Measurements from ENCODE around the gene USP24.

The USP24 gene

DNA sequence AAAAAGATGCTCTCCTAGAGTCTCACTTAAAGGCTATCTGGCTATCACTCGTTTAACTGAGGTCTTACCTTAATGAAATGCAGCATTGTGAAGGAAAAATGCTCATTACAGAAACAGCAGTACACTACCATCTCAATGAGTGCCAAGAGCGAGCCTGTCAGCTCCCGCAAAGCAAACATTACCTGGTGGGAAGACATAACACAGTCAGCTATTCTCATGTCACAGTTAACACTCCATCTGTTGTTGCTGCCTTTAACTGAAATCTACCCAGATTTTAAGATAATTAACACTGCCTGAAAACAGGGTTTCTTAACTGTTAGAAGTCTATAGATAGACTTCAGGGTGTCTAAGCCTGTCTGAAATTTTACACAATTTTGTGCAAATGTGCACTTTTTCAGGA lies 136.7 kb downstream of the USP24 start:
- H3K4me3 ChIP-seq (ENCODE audit: low read depth, low read length) = no peak overlapping the region
- TF ChIP-seq CTCF (IDR thresholded peaks at IDR 0.05; ENCODE audit: low read depth, low read length) = no peak
- in situ Hi-C loops (cut with HindIII; ENCODE audit: low sequenced_read_pairs) = no loop called here
- no peak for DNase-seq (ENCODE audit: low read depth, low spot score)

DNA sequence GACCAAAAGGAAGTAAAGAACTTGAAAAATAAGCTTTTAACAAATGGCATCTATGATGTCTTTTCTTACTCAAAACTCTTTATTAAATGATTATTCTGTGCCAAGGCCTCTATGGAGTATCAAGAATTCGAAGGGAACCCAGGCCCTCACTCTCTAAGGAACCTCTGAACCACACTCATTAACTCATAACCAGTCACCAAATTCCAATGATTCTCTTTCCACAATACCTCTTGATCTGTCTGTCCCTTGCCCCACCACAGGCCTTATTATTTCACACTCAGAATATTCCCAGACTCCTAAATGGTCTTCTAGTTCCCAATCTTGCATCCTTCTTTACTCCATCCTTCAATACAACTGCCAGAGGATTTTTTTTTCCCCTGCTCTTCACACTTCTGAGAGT lies 138.8 kb downstream of the USP24 start:
- peak; percentile 20 for DNase-seq (ENCODE audit: low read depth, low spot score)
- H3K4me3 ChIP-seq (ENCODE audit: low read depth, low read length) = no peak overlapping the region
- in situ Hi-C loops (cut with HindIII; ENCODE audit: low sequenced_read_pairs) = no loop called here
- no peak for TF ChIP-seq CTCF (IDR thresholded peaks at IDR 0.05; ENCODE audit: low read depth, low read length)

- TF ChIP-seq CTCF (IDR thresholded peaks at IDR 0.05; ENCODE audit: low read depth, low read length) = no peak
- no peak overlapping the region for H3K4me3 ChIP-seq (ENCODE audit: low read depth, low read length)
- no peak for DNase-seq (ENCODE audit: low read depth, low spot score)
- in situ Hi-C loops (cut with HindIII; ENCODE audit: low sequenced_read_pairs) = no loop called here
These were observed 140.7 kb downstream of the USP24 start for GRCh38 chr1:55074455-55074854.

- TF ChIP-seq CTCF (IDR thresholded peaks at IDR 0.05; ENCODE audit: low read depth, low read length) = no peak
- no peak overlapping the region for H3K4me3 ChIP-seq (ENCODE audit: low read depth, low read length)
- in situ Hi-C loops (cut with HindIII; ENCODE audit: low sequenced_read_pairs) = no loop called here
- no peak for DNase-seq (ENCODE audit: low read depth, low spot score)
These were observed 141.8 kb downstream of the USP24 start for GRCh38 chr1:55073187-55073916.

GRCh38 chr1:55071477-55071876 lies 143.7 kb downstream of the USP24 start:
- peak; percentile 47 for DNase-seq (ENCODE audit: low read depth, low spot score)
- H3K4me3 ChIP-seq (ENCODE audit: low read depth, low read length) = no peak overlapping the region
- TF ChIP-seq CTCF (IDR thresholded peaks at IDR 0.05; ENCODE audit: low read depth, low read length) = peak; percentile 67
- in situ Hi-C loops (cut with HindIII; ENCODE audit: low sequenced_read_pairs) = no loop called here

DNA sequence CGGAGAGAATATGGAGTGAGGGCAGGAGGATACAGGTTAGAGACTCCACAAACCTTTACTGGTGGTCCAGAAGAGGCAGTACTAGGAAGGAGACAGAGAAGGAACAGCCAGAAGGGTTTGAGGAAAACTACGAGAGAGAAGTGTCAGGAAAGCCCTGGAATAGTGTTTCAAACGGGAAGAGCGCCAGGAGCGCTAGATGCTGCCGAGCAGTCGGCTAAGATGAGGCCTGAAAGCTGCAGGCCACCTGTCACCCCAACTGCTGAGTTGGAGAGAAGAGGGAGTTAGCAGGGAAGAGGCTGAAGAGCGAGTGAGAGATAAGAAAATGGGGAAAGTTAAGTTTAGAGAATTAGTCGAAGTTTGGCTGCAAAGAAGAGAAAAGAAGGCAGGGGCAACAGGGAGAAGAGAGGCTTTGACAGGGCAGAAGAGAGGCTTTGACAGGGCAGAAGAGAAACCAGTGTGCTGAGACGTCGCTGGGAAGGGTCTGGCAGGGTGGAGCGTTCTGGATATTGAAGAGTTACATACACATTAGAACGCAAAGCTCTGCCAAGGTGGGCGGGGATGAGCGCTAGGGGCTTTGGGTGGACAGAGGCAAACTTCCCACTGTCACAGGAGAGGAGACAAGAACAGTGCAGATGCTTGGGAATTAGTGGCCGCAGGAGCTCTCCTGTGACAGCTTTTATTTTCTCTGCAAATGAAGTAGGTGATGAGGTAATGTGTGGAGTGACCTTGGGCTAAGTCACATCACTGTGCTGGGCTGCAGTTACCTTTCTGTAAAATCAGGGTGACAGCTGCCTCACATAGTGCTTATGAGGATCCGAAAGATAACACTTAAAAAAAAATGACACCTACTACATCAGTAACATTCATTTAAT lies 144.6 kb downstream of the USP24 start:
- no peak for DNase-seq (ENCODE audit: low read depth, low spot score)
- in situ Hi-C loops (cut with HindIII; ENCODE audit: low sequenced_read_pairs) = no loop called here
- no peak overlapping the region for H3K4me3 ChIP-seq (ENCODE audit: low read depth, low read length)
- no peak for TF ChIP-seq CTCF (IDR thresholded peaks at IDR 0.05; ENCODE audit: low read depth, low read length)
